ENCODE measurements around the gene PTPRZ1. TPM values are rescaled to one million over a fixed set of nuclear protein-coding genes. Genes with fewer than 3 reads are reported as not detected.

Gene PTPRZ1
- total and polyA plus RNA-seq, 12 donors: 0.17 to 19.1 (median 1.2) TPM

DNA sequence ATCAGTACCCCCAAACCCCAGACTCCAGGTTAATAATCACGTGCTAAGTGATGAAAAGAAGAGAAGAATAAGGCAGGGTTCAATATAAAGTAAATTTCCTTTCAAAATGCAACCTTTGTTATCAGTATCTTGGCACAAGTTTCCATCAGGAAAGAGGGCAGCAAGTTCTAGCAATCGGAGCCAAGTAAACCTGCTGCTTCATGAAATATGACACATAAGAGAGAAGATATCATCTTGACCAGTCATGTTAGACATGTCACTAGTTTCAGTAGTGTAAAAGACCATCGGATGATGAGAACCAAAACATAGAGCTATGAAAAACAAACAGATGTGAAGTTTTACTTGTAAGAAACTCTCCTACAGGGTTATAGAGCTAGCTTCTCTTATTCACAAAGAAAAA lies 227.1 kb downstream of the PTPRZ1 start:
- peaks cover 0 to 7% of the 10 kb centered on the region in 2 donors for H3K36me3 ChIP-seq (replicated peaks in 1 of 2)
- no peaks in the 10 kb centered on the region for H3K27me3 ChIP-seq
- intact Hi-C loops (cut with DNase I): no loop called here
- DNase-seq: no peak
- no peak overlapping the region for H3K27ac ChIP-seq
- 80 to 89% (median 82%) methylated on average over 3 of the region's 3 CpGs for WGBS, 4 donors
- no peak overlapping the region for H3K4me3 ChIP-seq
- H3K9me3 ChIP-seq (replicated peaks in 1 of 3): peaks cover 0 to 13% (median 5%) of the 10 kb centered on the region in 3 donors
- no peaks in the 10 kb centered on the region for H3K4me1 ChIP-seq (replicated peaks in 1 of 2)
- TF ChIP-seq, protein P1, sequence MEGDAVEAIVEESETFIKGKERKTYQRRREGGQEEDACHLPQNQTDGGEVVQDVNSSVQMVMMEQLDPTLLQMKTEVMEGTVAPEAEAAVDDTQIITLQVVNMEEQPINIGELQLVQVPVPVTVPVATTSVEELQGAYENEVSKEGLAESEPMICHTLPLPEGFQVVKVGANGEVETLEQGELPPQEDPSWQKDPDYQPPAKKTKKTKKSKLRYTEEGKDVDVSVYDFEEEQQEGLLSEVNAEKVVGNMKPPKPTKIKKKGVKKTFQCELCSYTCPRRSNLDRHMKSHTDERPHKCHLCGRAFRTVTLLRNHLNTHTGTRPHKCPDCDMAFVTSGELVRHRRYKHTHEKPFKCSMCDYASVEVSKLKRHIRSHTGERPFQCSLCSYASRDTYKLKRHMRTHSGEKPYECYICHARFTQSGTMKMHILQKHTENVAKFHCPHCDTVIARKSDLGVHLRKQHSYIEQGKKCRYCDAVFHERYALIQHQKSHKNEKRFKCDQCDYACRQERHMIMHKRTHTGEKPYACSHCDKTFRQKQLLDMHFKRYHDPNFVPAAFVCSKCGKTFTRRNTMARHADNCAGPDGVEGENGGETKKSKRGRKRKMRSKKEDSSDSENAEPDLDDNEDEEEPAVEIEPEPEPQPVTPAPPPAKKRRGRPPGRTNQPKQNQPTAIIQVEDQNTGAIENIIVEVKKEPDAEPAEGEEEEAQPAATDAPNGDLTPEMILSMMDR (IDR thresholded peaks at IDR 0.05): no peak
- no peak for TF ChIP-seq POLR2A (IDR thresholded peaks at IDR 0.05)

DNA sequence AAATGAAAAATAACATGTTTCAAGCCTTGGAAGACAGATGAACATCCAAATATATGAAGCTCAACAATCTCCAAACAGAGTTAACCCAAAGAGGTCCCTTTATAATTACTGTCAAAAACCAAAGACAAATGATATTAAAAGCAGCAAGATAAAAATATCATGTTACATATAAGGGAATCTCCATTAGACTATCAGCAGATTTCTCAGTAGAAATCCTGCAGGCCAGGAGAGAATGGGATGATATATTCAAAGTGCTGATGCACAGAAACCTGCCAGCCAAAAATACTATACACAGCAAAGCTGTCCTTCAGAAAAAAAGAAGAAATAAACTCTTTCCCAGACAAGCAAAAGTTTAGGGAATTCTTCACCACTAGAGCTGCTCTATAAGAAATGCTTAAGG lies 230.1 kb downstream of the PTPRZ1 start:
- peaks cover 0 to 7% of the 10 kb centered on the region in 2 donors for H3K36me3 ChIP-seq (replicated peaks in 1 of 2)
- no peaks in the 10 kb centered on the region for H3K27me3 ChIP-seq
- no peak for DNase-seq
- H3K4me3 ChIP-seq: no peak overlapping the region
- H3K4me1 ChIP-seq (replicated peaks in 1 of 2): no peaks in the 10 kb centered on the region
- TF ChIP-seq, protein P1 (IDR thresholded peaks at IDR 0.05): no peak
- H3K9me3 ChIP-seq (replicated peaks in 1 of 3): peaks cover 0 to 13% (median 5%) of the 10 kb centered on the region in 3 donors
- H3K27ac ChIP-seq: no peak overlapping the region
- intact Hi-C loops (cut with DNase I): no loop called here

Small RNA genes lying within 50 kb of the gene (small RNA-seq; reads per million reads assigned to genes)
- 0 reads per million in 2 donors for gene RNU7-154P

Measured in adrenal gland (tissue), 12 donors.